H1 (cell line): Measurements from ENCODE around the gene TMEM272. TPM values are rescaled to one million over a fixed set of nuclear protein-coding genes. Genes with fewer than 3 reads are reported as not detected.

ENCODE experiments used
- CHD1 ChIP-seq: IDR thresholded peaks from 2 replicates; pipeline ENCODE4 v1.6.1; 2012; ENCODE audit warnings: low read depth, low read length, improper control_type of control experiment
- GABPA ChIP-seq: IDR thresholded peaks from 2 replicates; pipeline ENCODE4 v1.6.1; 2011; ENCODE audit warnings: mild to moderate bottlenecking, low read length, moderate library complexity, borderline replicate concordance; ENCODE audit not compliant: insufficient read depth
- JUN ChIP-seq: IDR thresholded peaks from 2 replicates; pipeline ENCODE4 v1.6.1; 2011; ENCODE audit warnings: low read depth, mild to moderate bottlenecking, improper control_type of control experiment, low read length
- TBP ChIP-seq: IDR thresholded peaks from 2 replicates; pipeline ENCODE4 v1.6.1; 2011; ENCODE audit warnings: low read depth, low read length, improper control_type of control experiment
- polyA plus RNA-seq, 7 experiments: library from polyadenylated mRNA; depleted of rRNA in 3 of 7; stranded (reverse) in 5 of 7; unstranded in 2 of 7; fragments of >200 nt in 5 of 7; fragments of 200-250 nt in 2 of 7; gene quantifications; 1 replicate in 5 of 7; 2 replicates in 1 of 7; 4 replicates in 1 of 7; pipeline versions ENCODE4 v1.2.1 to v1.2.3, GENCODE V29; 2011 to 2013; ENCODE audit warnings: missing spikeins in 2 of 7, mixed read lengths in 2 of 7
- total RNA-seq: library from RNA; stranded (reverse); fragmentation: NEBNext Ultra II Directional; extraction: Animal tissue kit (Norgen Biotek cat#: 25700); gene quantifications from 2 replicates; pipeline ENCODE4 v1.2.1, GENCODE V29; 2021

The TMEM272 gene
- total and polyA plus RNA-seq, 2 of the 8 experiments (the other 6 are each of a cell fraction or from before 2014, with no cell fraction given) = 0.05 TPM; not detected in 1

DNA sequence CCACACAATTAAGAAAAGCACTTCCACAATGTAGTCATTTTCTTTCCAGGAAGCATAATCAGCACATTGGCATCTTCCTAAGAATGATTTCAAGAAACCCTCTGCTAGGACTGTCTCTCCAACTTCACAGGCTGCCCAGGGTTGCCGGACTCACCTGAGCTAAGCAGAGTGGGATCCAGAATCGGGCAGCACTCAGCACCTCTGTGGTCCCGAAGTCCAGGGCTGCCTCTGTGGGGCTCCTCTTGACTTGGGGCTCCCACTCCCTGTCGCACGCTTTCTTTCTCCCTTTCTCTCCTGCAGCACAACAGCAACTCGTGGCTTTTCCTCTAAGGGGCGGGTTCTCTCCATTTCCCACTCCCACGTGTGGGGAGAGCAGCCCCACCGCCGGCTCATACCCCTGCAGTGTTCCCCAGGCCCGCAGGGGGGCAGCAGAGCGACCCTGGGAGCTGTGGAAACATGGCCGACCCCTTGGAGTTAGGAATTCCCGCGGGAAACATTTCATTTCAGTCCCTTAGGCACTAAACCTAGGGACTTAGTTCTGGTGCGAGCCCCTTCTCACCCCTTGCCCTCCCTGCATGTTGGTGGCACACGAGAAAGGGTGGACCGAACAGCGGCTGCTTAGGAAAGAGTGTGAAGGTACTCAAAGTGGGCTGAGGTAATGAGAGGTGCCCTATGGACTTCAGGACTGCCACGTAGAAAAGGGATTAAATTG is at the start of gene TMEM272 (continued):
- no peak for TF ChIP-seq GABPA
- TF ChIP-seq CHD1 = no peak
- no peak for TF ChIP-seq TBP
- no peak for TF ChIP-seq JUN
